H1 (cell line): ENCODE data around the gene GPLD1. TPM values are rescaled to one million over a fixed set of nuclear protein-coding genes. Genes with fewer than 3 reads are reported as not detected.

Experiments
- CTCF ChIA-PET: fragments of 300-600 bp; sonication (Branson Sonifier 250); formaldehyde crosslinking; loops from one replicate; lab custom pipeline; 2021; ENCODE audit not compliant: partially characterized antibody; lab: Charles Lee
- POLR2A ChIA-PET: fragments of 300-600 bp; sonication (Branson Sonifier 250); formaldehyde crosslinking; loops from one replicate; lab custom pipeline; 2021; ENCODE audit warnings: inconsistent platforms; ENCODE audit not compliant: partially characterized antibody; lab: Charles Lee
- DNase-seq, 2 experiments: peaks; one replicate each; pipeline versions ENCODE4 v3.0.0 to v3.0.0-alpha.2; 2010 to 2022; ENCODE audit warnings: low spot score in 2 of 2, low read depth in 1 of 2, mixed read lengths in 1 of 2
- FAIRE-seq: peaks from 2 replicates; lab custom pipeline; 2011; peaks lifted over from hg19 to GRCh38; lab: Jason Lieb, UNC
- H2AFZ ChIP-seq: 2 replicates; pipeline ENCODE4 v1.8.1; 2012; ENCODE audit warnings: low read length, inconsistent platforms
- H2AK5ac ChIP-seq: 2 replicates; pipeline ENCODE4 v1.6.1; 2013; ENCODE audit warnings: low read depth, low read length
- H2BK120ac ChIP-seq: replicated peaks from 2 replicates; pipeline ENCODE3; 2013; ENCODE audit warnings: low read depth, low read length, inconsistent platforms
- H2BK12ac ChIP-seq: 2 replicates; pipeline ENCODE4 v1.6.1; 2013; ENCODE audit warnings: low read depth, low read length
- H2BK15ac ChIP-seq: 2 replicates; pipeline ENCODE4 v1.6.1; 2013; ENCODE audit warnings: low read length
- H2BK20ac ChIP-seq: 2 replicates; pipeline ENCODE4 v1.6.1; 2013; ENCODE audit warnings: low read length
- H2BK5ac ChIP-seq: 2 replicates; pipeline ENCODE4 v1.6.1; 2013; ENCODE audit warnings: low read depth, low read length
- H3K14ac ChIP-seq: 2 replicates; pipeline ENCODE4 v1.6.1; 2013; ENCODE audit warnings: inconsistent platforms; ENCODE audit not compliant: insufficient read length
- H3K18ac ChIP-seq: 2 replicates; pipeline ENCODE4 v1.6.1; 2013; ENCODE audit warnings: low read length; ENCODE audit errors: extremely low read depth
- H3K23ac ChIP-seq: 2 replicates; pipeline ENCODE4 v1.6.1; 2013; ENCODE audit warnings: inconsistent platforms; ENCODE audit not compliant: insufficient read length
- H3K23me2 ChIP-seq: 2 replicates; pipeline ENCODE4 v1.6.1; 2013; ENCODE audit warnings: low read depth, low read length
- H3K27ac ChIP-seq: 2 replicates; pipeline ENCODE4 v1.6.1; 2011; ENCODE audit warnings: low read depth, low read length, inconsistent platforms
- H3K27me3 ChIP-seq, 4 experiments: replicated peaks in 1 of 4; 1 replicate in 1 of 4; 2 replicates in 3 of 4; pipeline versions ENCODE4 v1.6.1 to v1.8.1; 2011 to 2013; ENCODE audit warnings: low read length in 3 of 4, mild to moderate bottlenecking in 3 of 4, inconsistent platforms in 2 of 4, mixed read lengths in 2 of 4, moderate library complexity in 1 of 4; ENCODE audit not compliant: control insufficient read depth in 3 of 4, insufficient read depth in 3 of 4; ENCODE audit errors: extremely low read depth in 1 of 4
- H3K36me3 ChIP-seq, 4 experiments: 2 replicates each; pipeline versions ENCODE4 v1.6.1 to v1.8.1; 2011 to 2013; ENCODE audit warnings: mild to moderate bottlenecking in 4 of 4, low read length in 3 of 4, moderate library complexity in 2 of 4, control low read depth in 1 of 4, inconsistent platforms in 1 of 4; ENCODE audit not compliant: insufficient read depth in 4 of 4, control insufficient read depth in 2 of 4
- H3K4ac ChIP-seq: replicated peaks from 2 replicates; pipeline ENCODE3; 2013; ENCODE audit warnings: low read length, low read depth, mixed read lengths, inconsistent platforms; ENCODE audit not compliant: insufficient read length
- H3K4me1 ChIP-seq, 4 experiments: replicated peaks in 1 of 4; 1 replicate in 1 of 4; 2 replicates in 3 of 4; pipeline versions ENCODE4 v1.6.1 to v1.8.1; 2011 to 2013; ENCODE audit warnings: low read length in 3 of 4, inconsistent platforms in 2 of 4, mixed read lengths in 1 of 4; ENCODE audit not compliant: insufficient read depth in 4 of 4, control insufficient read depth in 3 of 4
- H3K4me2 ChIP-seq, 2 experiments: 2 replicates each; pipeline versions ENCODE4 v1.6.1 to v1.8.1; 2011 to 2013; ENCODE audit warnings: low read depth in 2 of 2, low read length in 2 of 2, control low read depth in 1 of 2, inconsistent platforms in 1 of 2, mild to moderate bottlenecking in 1 of 2; ENCODE audit not compliant: insufficient read depth in 1 of 2
- H3K4me3 ChIP-seq, 4 experiments: fragments of 200-600, 300-600 bp in 1 of 4; sonication (generic), shearing (Covaris generic), sonication (Bioruptor Twin) in 1 of 4; 2 replicates each; pipeline versions ENCODE4 v1.5.1 to v1.8.1; 2011 to 2016; ENCODE audit warnings: low read length in 4 of 4, low read depth in 3 of 4, control low read depth in 2 of 4, inconsistent platforms in 2 of 4, mild to moderate bottlenecking in 2 of 4, mixed read lengths in 1 of 4, moderate library complexity in 1 of 4; ENCODE audit not compliant: insufficient read depth in 2 of 4; ENCODE audit errors: extremely low read depth in 1 of 4
- H3K56ac ChIP-seq: replicated peaks from 2 replicates; pipeline ENCODE3; 2013; ENCODE audit warnings: low read depth, mild to moderate bottlenecking, mixed read lengths, low read length, inconsistent platforms; ENCODE audit not compliant: insufficient read length
- H3K79me1 ChIP-seq: 2 replicates; pipeline ENCODE4 v1.6.1; 2013; ENCODE audit warnings: low read depth, low read length, control low read depth
- H3K79me2 ChIP-seq, 2 experiments: 2 replicates each; pipeline versions ENCODE4 v1.6.1 to v1.8.1; 2012 to 2013; ENCODE audit warnings: low read length in 2 of 2, mild to moderate bottlenecking in 2 of 2, inconsistent platforms in 1 of 2; ENCODE audit not compliant: insufficient read depth in 2 of 2, control insufficient read depth in 1 of 2
- H3K9ac ChIP-seq, 4 experiments: replicated peaks in 1 of 4; 1 replicate in 1 of 4; 2 replicates in 3 of 4; pipeline versions ENCODE4 v1.6.1 to v1.8.1; 2011 to 2013; ENCODE audit warnings: low read depth in 3 of 4, low read length in 3 of 4, control low read depth in 2 of 4, mild to moderate bottlenecking in 2 of 4, moderate library complexity in 2 of 4, inconsistent platforms in 1 of 4; ENCODE audit errors: extremely low read depth in 1 of 4
- H3K9me3 ChIP-seq, 2 experiments: 2 replicates each; pipeline versions ENCODE4 v1.6.1 to v1.8.1; 2012 to 2013; ENCODE audit warnings: mild to moderate bottlenecking in 2 of 2, moderate library complexity in 2 of 2, control low read depth in 1 of 2, inconsistent platforms in 1 of 2, low read depth in 1 of 2, low read length in 1 of 2, mixed read lengths in 1 of 2; ENCODE audit not compliant: insufficient read depth in 2 of 2
- H4K20me1 ChIP-seq, 2 experiments: replicated peaks in 1 of 2; 2 replicates each; pipeline versions ENCODE3 to v1.8.1; 2011 to 2013; ENCODE audit warnings: inconsistent platforms in 2 of 2, low read length in 2 of 2, mild to moderate bottlenecking in 1 of 2; ENCODE audit not compliant: insufficient read depth in 2 of 2, control insufficient read depth in 1 of 2
- H4K5ac ChIP-seq: 2 replicates; pipeline ENCODE4 v1.6.1; 2013; ENCODE audit warnings: low read length, low read depth, mixed read lengths, inconsistent platforms; ENCODE audit not compliant: insufficient read length
- H4K8ac ChIP-seq: 2 replicates; pipeline ENCODE4 v1.8.0; 2013; ENCODE audit warnings: mild to moderate bottlenecking, moderate library complexity, low read length, inconsistent platforms; ENCODE audit not compliant: insufficient read depth; ENCODE audit errors: extremely low read depth
- H4K91ac ChIP-seq: replicated peaks from 2 replicates; pipeline ENCODE3; 2013; ENCODE audit warnings: low read length, mixed read lengths, inconsistent platforms; ENCODE audit not compliant: insufficient read length
- CBX5 ChIP-seq: fragments of 300-800, 300-1000 bp; sonication (generic); IDR thresholded peaks from 2 replicates; pipeline ENCODE4 v1.7.1; 2016; ENCODE audit warnings: antibody characterized with exemption, low read length, low read depth
- SIRT6 ChIP-seq: IDR thresholded peaks from one replicate; pipeline ENCODE4 v1.7.1; 2012; ENCODE audit warnings: low read length, inconsistent platforms
- SUZ12 ChIP-seq: fragments of 200-600 bp; sonication (generic); IDR thresholded peaks from 2 replicates; pipeline ENCODE4 v1.6.1; 2012; ENCODE audit warnings: mild to moderate bottlenecking, inconsistent platforms, low read length, moderate library complexity, mixed read lengths
- TBP ChIP-seq: IDR thresholded peaks from 2 replicates; pipeline ENCODE4 v1.6.1; 2011; ENCODE audit warnings: low read depth, low read length, improper control_type of control experiment
- WGBS, 2 experiments: shearing (Covaris generic) in 1 of 2; methylation state at CpG; one replicate each; pipeline versions ENCODE4 v1.1.6 to v1.1.7; 2013 to 2015; ENCODE audit warnings: low lambda C conversion rate in 2 of 2, mixed read lengths in 2 of 2, inconsistent platforms in 1 of 2, low coverage in 1 of 2, missing lambda C conversion rate in 1 of 2; ENCODE audit not compliant: insufficient replicate concordance in 2 of 2, insufficient coverage in 1 of 2, insufficient read length in 1 of 2; ENCODE audit errors: extremely low coverage in 1 of 2, missing lambda C conversion rate in 1 of 2; 5-methylcytosine and 5-hydroxymethylcytosine counted together
- polyA plus RNA-seq, 7 experiments: library from polyadenylated mRNA; depleted of rRNA in 3 of 7; stranded (reverse) in 5 of 7; unstranded in 2 of 7; fragments of >200 nt in 5 of 7; fragments of 200-250 nt in 2 of 7; gene quantifications; 1 replicate in 5 of 7; 2 replicates in 1 of 7; 4 replicates in 1 of 7; pipeline versions ENCODE4 v1.2.1 to v1.2.3, GENCODE V29; 2011 to 2013; ENCODE audit warnings: missing spikeins in 2 of 7, mixed read lengths in 2 of 7
- total RNA-seq: library from RNA; stranded (reverse); fragmentation: NEBNext Ultra II Directional; extraction: Animal tissue kit (Norgen Biotek cat#: 25700); gene quantifications from 2 replicates; pipeline ENCODE4 v1.2.1, GENCODE V29; 2021

Gene GPLD1
- total and polyA plus RNA-seq, 2 of the 8 experiments (the other 6 are each of a cell fraction or from before 2014, with no cell fraction given) = 3.7 to 5.3 TPM

DNA sequence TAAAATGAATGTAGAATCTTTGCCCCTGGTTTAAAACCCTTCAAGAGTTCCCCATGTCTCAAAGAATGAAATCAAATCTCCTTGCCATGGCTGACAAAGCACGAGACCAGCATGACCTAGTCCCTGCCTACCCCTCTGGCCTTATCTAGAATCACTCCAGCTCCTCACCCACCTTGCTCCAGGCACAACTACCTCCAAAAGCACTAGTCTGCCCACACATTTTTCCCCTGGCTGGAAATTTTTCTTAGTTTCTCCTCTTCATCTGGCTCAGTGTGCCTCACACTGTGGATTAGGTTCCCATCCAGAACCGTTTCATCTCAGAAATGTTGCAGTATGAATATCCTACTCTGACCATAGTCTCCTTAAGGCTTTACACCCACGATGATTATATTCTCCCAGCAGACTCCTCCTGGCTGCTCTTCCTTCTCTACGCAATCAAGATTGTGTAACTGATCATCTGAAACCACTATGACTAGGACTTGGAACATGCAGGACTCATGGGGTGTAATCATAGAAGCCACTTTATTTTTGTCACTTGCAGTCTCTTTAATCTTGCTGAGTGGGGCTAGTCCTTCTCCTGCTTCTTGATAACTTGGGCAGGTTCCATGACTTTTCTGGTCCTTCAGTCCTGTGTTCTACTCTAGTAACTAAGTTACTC lies 94.5 kb downstream of the GPLD1 start:
- no peak overlapping the region for H3K9ac ChIP-seq
- no peak overlapping the region for H2AFZ ChIP-seq
- no peak overlapping the region for H3K23ac ChIP-seq
- no peak overlapping the region for H3K18ac ChIP-seq
- FAIRE-seq (no peak), DNase-seq (no peak)
- H3K9me3 ChIP-seq = peaks cover 14% of the 10 kb centered on the region in 2 experiments
- H4K91ac ChIP-seq = no peak overlapping the region
- no peak overlapping the region for H2AK5ac ChIP-seq
- H3K4me1 ChIP-seq = peaks cover 0 to 5% (median 3%) of the 10 kb centered on the region in 4 experiments; a peak in 3 of 7 replicates
- H3K4me2 ChIP-seq = no peak overlapping the region
- H3K79me1 ChIP-seq = no peaks in the 10 kb centered on the region
- ChIA-PET POLR2A (no interaction called here), CTCF (interaction anchor here (1.2 kb wide), 1 partner anchor 112 kb away, joined by 3 read pairs; no protein-coding TSS in a partner anchor)
- H3K36me3 ChIP-seq = peaks cover 0 to 2% (median 0%) of the 10 kb centered on the region in 4 experiments; a peak in 1 of 8 replicates
- H2BK20ac ChIP-seq = no peak overlapping the region; the same call in 1 of the 2 replicates
- H2BK120ac ChIP-seq = no peak overlapping the region
- H4K5ac ChIP-seq = no peak overlapping the region
- 87% methylated on average over 4 of the region's 4 CpGs; no CpG with 5 or more reads in 1 of the 2 experiments for WGBS, 2 experiments
- no peak overlapping the region for H3K4ac ChIP-seq
- no peak overlapping the region for H3K14ac ChIP-seq
- no peaks in the 10 kb centered on the region for H4K20me1 ChIP-seq
- no peaks in the 10 kb centered on the region for H3K79me2 ChIP-seq
- no peaks in the 10 kb centered on the region for H3K27me3 ChIP-seq
- no peaks in the 10 kb centered on the region for H3K23me2 ChIP-seq
- no peak overlapping the region for H3K4me3 ChIP-seq
- TF ChIP-seq TBP (no peak), SUZ12 (no peak), CBX5 (no peak), SIRT6 (no peak)
- H3K56ac ChIP-seq = no peak overlapping the region
- H4K8ac ChIP-seq = no peak overlapping the region
- no peak overlapping the region for H2BK12ac ChIP-seq
- H2BK15ac ChIP-seq = no peak overlapping the region
- H3K27ac ChIP-seq = no peak overlapping the region
- no peak overlapping the region for H2BK5ac ChIP-seq
